ENCODE measurements around the gene DDN.

Gene DDN

DNA sequence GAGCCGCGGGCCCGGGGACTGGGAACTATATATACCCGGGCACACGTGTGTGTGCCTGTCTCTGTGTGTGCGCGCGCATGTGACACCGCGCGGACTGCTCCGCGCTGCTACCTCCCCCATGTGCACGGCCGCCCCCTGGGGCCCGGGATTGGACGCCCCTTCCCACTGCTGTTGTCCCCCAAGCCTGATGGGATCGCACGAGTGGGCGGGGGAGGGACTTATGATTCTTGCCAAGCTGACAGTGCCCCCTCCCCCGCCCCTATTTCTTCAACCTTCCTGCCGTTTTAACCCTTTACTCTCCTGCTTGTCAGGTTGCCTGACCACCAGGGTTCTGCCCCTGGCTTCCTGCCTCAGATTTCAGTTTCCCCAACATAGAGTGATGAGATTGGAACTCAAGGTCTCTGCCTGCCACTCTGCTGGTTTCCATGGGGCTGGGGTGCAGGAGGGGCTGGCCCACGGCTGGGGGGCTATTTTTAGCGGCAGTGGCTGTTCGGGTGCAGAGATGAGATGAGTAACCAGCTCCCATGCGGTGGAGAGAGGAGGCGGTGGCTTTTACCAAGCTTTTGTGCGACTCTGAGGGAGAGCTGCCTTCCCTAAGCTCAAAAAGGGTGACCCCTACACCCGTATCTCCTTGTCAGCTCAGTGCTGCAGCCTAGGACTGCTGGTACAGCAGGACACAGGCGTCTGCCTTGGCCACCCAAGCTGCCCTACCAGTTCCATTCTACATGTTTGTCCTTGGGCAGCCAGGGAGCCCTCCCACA, at the start of gene DDN:
Gene DDN, minus strand, starts transcription at position 5 of the 761 bp plus-strand sequence. CDS start 88 bp downstream, outside the sequence.
- Histone ChIP-seq H3K4me1 (ENCODE audit: control insufficient read depth, insufficient read depth, low read length) (peaks cover 8% of the 10 kb centered on the region), H3K9ac (ENCODE audit: low read depth, low read length) (no peak within 1 kb of the TSS), H3K27me3 (ENCODE audit: control insufficient read depth, insufficient read depth, low read length) (peaks cover 62% of the 10 kb centered on the region), H3K4me3 (ENCODE audit: low read depth, low read length) (peak within 1 kb of the TSS; percentile 55), H3K9me3 (ENCODE audit: control insufficient read depth, insufficient read depth, low read length) (no peaks in the 10 kb centered on the region), H3K36me3 (ENCODE audit: control insufficient read depth, insufficient read depth, low read length) (no peaks in the 10 kb centered on the region)

DNA sequence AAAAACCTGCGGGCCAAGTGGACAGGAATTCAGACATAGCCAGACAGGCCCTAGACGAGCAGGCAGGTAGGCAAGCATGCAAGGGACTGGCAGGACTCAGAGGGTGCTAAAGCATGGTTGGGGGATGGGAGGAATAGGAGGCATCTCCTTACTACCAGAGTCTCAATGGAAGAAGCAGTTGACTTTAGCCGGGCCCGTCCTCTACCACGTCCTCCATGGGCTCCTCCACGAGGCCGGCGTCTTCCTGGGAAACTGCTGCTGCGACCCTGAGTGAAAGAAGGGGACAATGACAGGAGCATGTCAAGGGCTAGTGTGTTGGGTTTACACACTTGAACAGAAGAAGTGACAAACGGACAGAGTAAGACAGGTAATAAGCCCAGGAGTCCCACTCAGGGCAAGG, 49.8 kb upstream of the DDN start:
- Histone ChIP-seq H3K9me3 (ENCODE audit: control insufficient read depth, insufficient read depth, low read length) (no peaks in the 10 kb centered on the region), H3K36me3 (ENCODE audit: control insufficient read depth, insufficient read depth, low read length) (peaks cover 86% of the 10 kb centered on the region)

DNA sequence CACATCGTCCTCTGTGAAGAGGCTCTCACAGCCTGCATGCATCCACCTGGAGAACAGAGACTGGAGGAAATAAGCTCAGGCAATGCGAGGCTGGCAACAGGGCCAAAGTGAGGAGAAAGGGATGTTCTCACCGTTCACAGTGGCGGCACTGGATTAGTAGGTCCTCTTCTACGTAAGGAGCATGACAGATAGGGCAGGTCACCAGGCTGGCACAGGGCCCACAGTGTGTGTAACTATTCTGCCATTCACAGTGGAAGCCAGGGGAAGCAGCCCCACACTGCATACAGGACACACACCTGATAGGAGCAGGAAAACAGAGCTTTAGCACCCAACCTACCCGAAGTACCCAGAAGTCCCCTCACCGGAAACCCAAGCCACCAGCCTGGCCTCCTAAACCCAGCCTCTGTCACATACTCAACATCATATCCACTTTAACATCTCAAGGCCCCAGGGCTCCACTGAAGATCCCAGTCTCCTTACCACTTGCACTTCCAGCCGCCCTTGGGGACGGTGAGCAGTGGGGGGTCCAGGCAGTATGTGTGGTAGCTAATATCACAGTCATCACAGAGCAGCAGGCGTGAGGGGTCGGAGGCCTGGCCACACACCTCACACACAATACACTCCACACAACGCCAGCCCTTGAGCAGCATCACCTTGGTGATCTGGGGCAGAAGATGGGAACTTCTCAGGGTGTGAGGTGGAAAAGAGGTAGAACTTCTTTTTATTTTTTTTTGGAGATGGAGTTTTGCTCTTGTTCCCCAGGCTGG, 47.1 kb upstream of the DDN start:
- no peak overlapping the region for H3K9ac ChIP-seq (ENCODE audit: low read depth, low read length)
- no peaks in the 10 kb centered on the region for H3K9me3 ChIP-seq (ENCODE audit: control insufficient read depth, insufficient read depth, low read length)
- no peaks in the 10 kb centered on the region for H3K4me1 ChIP-seq (ENCODE audit: control insufficient read depth, insufficient read depth, low read length)
- H3K27me3 ChIP-seq (ENCODE audit: control insufficient read depth, insufficient read depth, low read length) = no peaks in the 10 kb centered on the region
- H3K36me3 ChIP-seq (ENCODE audit: control insufficient read depth, insufficient read depth, low read length) = peaks cover 90% of the 10 kb centered on the region
- no peak overlapping the region for H3K4me3 ChIP-seq (ENCODE audit: low read depth, low read length)

More for the DNA sequence above, 49.8 kb upstream of the DDN start:
- H3K9ac ChIP-seq (ENCODE audit: low read depth, low read length) = no peak overlapping the region
- H3K27me3 ChIP-seq (ENCODE audit: control insufficient read depth, insufficient read depth, low read length) = no peaks in the 10 kb centered on the region
- no peak overlapping the region for H3K4me3 ChIP-seq (ENCODE audit: low read depth, low read length)
- H3K4me1 ChIP-seq (ENCODE audit: control insufficient read depth, insufficient read depth, low read length) = no peaks in the 10 kb centered on the region

DNA sequence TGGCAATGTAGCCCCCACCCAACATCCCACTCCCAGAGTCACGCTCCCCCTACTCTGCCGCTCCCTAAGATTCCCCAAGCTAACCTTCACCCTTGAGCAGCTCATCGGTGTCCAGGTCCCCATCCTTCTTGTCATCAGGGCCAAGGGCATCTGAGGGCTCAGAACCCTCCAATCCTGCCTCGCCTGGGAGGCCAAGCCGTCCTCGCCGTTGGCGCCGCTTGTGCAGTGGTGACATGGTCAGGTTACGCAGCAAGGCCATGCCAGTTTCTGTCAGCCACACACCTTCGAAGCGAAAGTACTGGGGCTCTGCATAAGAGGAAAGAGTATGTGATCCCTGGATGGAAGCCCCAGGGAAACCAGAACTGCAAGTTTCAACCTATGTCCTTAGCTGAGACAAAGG, 45.5 kb upstream of the DDN start:
- Histone ChIP-seq H3K4me1 (ENCODE audit: control insufficient read depth, insufficient read depth, low read length) (no peaks in the 10 kb centered on the region), H3K27me3 (ENCODE audit: control insufficient read depth, insufficient read depth, low read length) (no peaks in the 10 kb centered on the region), H3K4me3 (ENCODE audit: low read depth, low read length) (no peak overlapping the region), H3K9me3 (ENCODE audit: control insufficient read depth, insufficient read depth, low read length) (no peaks in the 10 kb centered on the region), H3K9ac (ENCODE audit: low read depth, low read length) (no peak overlapping the region), H3K36me3 (ENCODE audit: control insufficient read depth, insufficient read depth, low read length) (peaks cover 84% of the 10 kb centered on the region)

DNA sequence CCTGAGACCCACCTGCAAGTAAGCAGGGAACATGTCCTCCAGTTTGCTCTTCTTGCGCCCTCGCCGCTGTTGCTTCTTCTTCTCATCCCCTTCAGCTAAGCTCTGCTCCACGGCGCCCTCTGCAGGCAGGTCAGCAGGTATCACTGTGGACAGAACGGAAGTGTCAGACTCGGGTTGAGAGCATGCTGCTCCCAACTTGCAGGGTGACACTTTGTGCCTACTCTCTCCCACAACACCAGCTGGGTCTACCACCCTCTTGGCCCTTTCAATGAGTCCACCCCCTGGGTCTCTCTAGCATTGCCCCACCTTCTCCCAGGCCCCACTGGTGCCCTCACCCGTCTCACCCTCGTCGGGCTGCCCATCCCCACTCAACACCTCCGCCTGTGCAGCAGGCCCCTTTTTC, 44.7 kb upstream of the DDN start:
- no peak overlapping the region for H3K4me3 ChIP-seq (ENCODE audit: low read depth, low read length)
- no peak overlapping the region for H3K9ac ChIP-seq (ENCODE audit: low read depth, low read length)
- H3K27me3 ChIP-seq (ENCODE audit: control insufficient read depth, insufficient read depth, low read length) = no peaks in the 10 kb centered on the region
- H3K9me3 ChIP-seq (ENCODE audit: control insufficient read depth, insufficient read depth, low read length) = no peaks in the 10 kb centered on the region
- H3K4me1 ChIP-seq (ENCODE audit: control insufficient read depth, insufficient read depth, low read length) = no peaks in the 10 kb centered on the region
- H3K36me3 ChIP-seq (ENCODE audit: control insufficient read depth, insufficient read depth, low read length) = peaks cover 84% of the 10 kb centered on the region

DNA sequence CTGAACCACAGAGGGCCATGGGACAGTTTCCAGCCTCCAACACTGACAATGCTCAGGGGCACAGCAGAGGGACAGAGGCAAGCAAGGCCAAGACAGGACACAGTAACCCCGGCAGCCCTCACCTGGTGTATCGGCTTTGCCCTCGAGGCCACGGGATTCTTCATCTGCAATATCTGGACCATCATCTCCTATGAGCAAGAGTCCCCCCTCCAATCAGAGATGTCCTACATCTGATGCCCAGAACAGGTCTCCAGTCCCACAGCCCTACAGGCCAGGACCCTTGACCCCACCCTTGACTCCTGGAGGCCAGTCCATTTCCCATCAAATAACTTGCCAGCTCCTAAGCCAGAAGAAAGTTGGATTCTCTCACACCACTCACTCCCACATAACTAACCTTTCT, 44.1 kb upstream of the DDN start:
- Histone ChIP-seq H3K27me3 (ENCODE audit: control insufficient read depth, insufficient read depth, low read length) (no peaks in the 10 kb centered on the region), H3K36me3 (ENCODE audit: control insufficient read depth, insufficient read depth, low read length) (peaks cover 84% of the 10 kb centered on the region), H3K9ac (ENCODE audit: low read depth, low read length) (no peak overlapping the region)

DNA sequence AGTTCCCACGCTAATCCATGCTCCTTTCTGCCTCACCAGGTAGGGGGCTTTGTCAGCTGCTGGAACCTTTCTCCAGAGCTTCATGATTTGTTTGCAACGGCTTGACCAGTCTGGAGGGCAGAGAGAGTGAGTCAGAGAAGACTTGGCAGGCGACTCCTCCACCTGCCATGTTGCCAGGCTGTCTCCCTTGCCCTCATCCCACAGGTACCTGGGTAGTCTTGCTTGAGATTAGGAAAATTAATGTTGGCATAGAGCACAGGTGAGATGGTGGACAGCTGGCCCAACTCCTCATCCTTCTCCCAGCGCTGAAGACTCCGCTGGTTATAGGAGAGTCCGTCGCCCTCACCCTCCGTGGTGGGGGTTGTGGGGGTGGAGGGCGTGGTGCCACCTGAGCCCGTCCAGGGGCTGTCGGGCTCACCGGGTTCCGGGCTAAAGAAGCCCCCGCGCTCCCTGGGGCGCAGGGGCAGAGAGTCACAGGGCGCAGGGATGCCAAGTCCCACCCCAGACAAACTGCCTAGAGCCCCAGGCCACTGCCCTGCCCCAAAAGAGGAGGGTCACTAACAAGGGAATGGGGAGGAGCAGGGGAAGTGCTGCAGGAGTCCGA, 42.8 kb upstream of the DDN start:
- Histone ChIP-seq H3K9me3 (ENCODE audit: control insufficient read depth, insufficient read depth, low read length) (no peaks in the 10 kb centered on the region), H3K36me3 (ENCODE audit: control insufficient read depth, insufficient read depth, low read length) (peaks cover 90% of the 10 kb centered on the region), H3K27me3 (ENCODE audit: control insufficient read depth, insufficient read depth, low read length) (no peaks in the 10 kb centered on the region), H3K9ac (ENCODE audit: low read depth, low read length) (no peak overlapping the region), H3K4me1 (ENCODE audit: control insufficient read depth, insufficient read depth, low read length) (no peaks in the 10 kb centered on the region), H3K4me3 (ENCODE audit: low read depth, low read length) (no peak overlapping the region)

More for the DNA sequence above, 44.1 kb upstream of the DDN start:
- Histone ChIP-seq H3K4me3 (ENCODE audit: low read depth, low read length) (no peak overlapping the region), H3K9me3 (ENCODE audit: control insufficient read depth, insufficient read depth, low read length) (no peaks in the 10 kb centered on the region), H3K4me1 (ENCODE audit: control insufficient read depth, insufficient read depth, low read length) (no peaks in the 10 kb centered on the region)

DNA sequence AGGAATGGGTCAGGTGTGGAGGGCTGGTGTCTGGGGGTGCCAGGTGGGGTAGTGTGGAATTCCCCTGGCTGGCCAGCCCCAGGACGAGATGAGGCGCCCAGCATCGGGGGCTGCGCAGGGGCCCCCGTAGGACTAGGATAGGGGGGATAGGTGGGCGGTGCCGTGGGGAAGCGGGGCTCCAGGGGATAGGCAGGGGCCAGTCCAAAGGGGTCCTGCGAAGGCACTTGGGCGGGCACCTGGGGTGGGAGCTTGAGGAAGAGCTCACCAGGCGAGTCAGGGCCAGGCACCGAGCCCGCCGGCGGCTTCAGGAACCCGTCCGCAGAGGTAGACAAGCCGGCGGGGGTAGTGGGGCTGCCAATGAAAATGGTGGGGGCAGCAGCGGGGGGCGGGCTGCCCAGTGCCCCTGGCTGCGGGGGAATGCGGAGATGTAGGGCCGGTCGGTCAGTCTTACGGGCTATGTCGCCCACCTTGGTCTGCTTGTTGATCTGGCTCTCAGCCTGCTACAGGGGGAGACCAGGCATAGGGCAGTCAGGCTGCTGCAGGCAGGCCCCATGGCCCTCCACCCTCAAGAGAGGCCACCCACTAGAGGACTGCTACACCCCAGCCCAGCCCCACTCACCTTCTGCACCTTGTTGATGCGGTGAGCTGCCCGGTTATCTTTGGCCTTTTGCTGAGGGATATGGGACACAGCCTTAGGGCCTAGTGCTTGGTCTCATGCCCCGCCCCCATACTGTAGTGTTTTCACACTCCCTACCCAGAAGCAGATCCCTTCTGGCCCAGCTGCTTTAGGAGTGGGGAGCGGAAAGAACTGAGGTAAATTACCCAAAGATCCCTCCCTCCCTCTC, 42.1 kb upstream of the DDN start:
- Histone ChIP-seq H3K4me1 (ENCODE audit: control insufficient read depth, insufficient read depth, low read length) (no peaks in the 10 kb centered on the region), H3K4me3 (ENCODE audit: low read depth, low read length) (no peak overlapping the region), H3K27me3 (ENCODE audit: control insufficient read depth, insufficient read depth, low read length) (no peaks in the 10 kb centered on the region), H3K36me3 (ENCODE audit: control insufficient read depth, insufficient read depth, low read length) (peaks cover 87% of the 10 kb centered on the region), H3K9ac (ENCODE audit: low read depth, low read length) (no peak overlapping the region), H3K9me3 (ENCODE audit: control insufficient read depth, insufficient read depth, low read length) (no peaks in the 10 kb centered on the region)

DNA sequence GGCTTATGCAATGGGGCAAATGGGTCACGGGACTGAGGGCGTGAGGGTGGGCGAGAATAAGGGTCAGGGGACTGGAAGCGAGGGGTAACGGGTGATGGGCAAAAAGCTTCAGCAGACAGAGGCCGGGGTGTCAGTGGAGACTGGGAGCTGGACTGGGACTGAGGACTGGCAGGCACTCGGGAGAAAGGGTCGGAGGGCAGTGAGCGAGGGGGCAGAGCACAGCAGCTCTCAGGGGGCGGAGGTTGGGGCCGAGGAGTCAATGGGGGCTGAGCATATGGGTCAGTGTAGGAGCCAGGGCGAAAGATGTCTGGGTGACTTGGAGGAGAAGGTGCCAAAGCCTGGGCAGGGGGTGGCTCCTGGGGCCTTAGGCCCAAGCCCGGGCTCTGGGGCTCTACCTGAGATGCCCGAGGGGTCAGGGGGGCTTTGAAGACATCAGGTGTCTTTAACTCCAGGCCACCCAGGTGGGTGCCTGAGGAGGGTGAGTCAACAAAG, 41.2 kb upstream of the DDN start:
- peaks cover 79% of the 10 kb centered on the region for H3K36me3 ChIP-seq (ENCODE audit: control insufficient read depth, insufficient read depth, low read length)
- H3K27me3 ChIP-seq (ENCODE audit: control insufficient read depth, insufficient read depth, low read length) = no peaks in the 10 kb centered on the region
- no peak overlapping the region for H3K4me3 ChIP-seq (ENCODE audit: low read depth, low read length)
- no peaks in the 10 kb centered on the region for H3K9me3 ChIP-seq (ENCODE audit: control insufficient read depth, insufficient read depth, low read length)
- H3K4me1 ChIP-seq (ENCODE audit: control insufficient read depth, insufficient read depth, low read length) = no peaks in the 10 kb centered on the region
- H3K9ac ChIP-seq (ENCODE audit: low read depth, low read length) = no peak overlapping the region

DNA sequence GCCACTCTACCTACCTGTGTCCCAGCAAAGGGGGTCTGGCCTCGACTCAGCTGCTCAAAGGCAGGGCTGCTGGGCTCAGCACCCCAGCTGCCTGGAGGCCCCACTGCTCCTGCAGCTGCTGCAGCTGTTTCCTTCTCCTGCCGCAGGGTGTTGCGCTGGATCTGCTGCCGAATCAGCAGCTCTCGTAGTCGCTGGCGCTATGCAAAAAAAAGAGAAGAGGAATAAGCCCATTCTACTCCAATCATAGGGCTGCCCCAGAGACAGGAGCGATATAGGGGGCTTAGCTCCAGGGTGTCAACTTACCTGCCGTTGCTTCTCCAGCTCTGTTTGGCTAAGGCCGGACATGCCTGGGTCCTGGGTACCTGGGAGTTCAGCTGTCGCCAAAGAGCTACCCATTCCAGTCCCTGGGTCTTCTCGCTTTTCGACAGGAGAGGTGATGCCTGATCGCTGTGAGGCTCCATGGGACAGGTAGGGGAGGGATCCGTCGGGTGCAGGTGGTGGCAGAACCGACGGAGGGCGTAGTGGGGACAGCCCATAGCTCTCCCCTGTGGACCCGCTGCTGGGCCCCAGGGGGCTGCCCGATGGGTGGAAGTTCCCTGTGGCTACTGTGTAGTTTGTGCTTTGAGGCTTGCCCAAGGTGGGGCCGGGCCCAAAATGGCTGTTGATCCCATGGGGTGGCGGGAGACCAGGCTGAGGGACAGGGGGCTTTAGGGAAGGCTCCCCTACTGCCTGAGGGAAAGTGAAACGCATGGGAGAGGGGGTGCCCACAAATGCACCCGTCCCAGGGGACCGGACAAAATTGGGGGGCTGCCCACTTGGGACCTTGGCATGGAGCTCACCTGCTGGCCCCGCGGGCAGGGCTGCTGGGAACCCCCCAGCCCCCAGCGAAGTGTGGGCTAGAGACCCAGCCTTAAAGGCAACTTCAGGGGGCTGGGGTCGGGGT, 40.5 kb upstream of the DDN start:
- peaks cover 75% of the 10 kb centered on the region for H3K36me3 ChIP-seq (ENCODE audit: control insufficient read depth, insufficient read depth, low read length)
- H3K9ac ChIP-seq (ENCODE audit: low read depth, low read length) = no peak overlapping the region
- H3K4me1 ChIP-seq (ENCODE audit: control insufficient read depth, insufficient read depth, low read length) = no peaks in the 10 kb centered on the region
- no peak overlapping the region for H3K4me3 ChIP-seq (ENCODE audit: low read depth, low read length)
- H3K27me3 ChIP-seq (ENCODE audit: control insufficient read depth, insufficient read depth, low read length) = no peaks in the 10 kb centered on the region
- H3K9me3 ChIP-seq (ENCODE audit: control insufficient read depth, insufficient read depth, low read length) = no peaks in the 10 kb centered on the region
